Mesothelial cell of epicardium (in vitro differentiated cells): ENCODE measurements around the gene DPM1. TPM values are rescaled to one million over a fixed set of nuclear protein-coding genes. Genes with fewer than 3 reads are reported as not detected.
A peak's percentile ranks its signal among the peaks of the same experiment; 100 is the strongest.
"Not testable (repeated sequence)": the region's sequence is repeated elsewhere in the genome, so short reads cannot be mapped to it uniquely, and the experiment has no call there.

Source experiments
- DNase-seq, 2 experiments: peaks; one replicate each; pipeline ENCODE4 v3.0.0; 2021; ENCODE audit warnings: low spot score in 2 of 2; ENCODE audit not compliant: unreplicated experiment in 2 of 2
- H3K27ac Mint-ChIP-seq: 2 replicates; pipeline ENCODE4 v1.8.0; 2021; ENCODE audit warnings: mixed read lengths
- H3K27me3 Mint-ChIP-seq: 2 replicates; pipeline ENCODE4 v1.8.0; 2021; ENCODE audit warnings: low read depth, mixed read lengths
- H3K36me3 Mint-ChIP-seq: 2 replicates; pipeline ENCODE4 v1.8.0; 2021; ENCODE audit warnings: mixed read lengths
- H3K4me1 Mint-ChIP-seq: 2 replicates; pipeline ENCODE4 v1.8.0; 2021; ENCODE audit warnings: mixed read lengths
- H3K4me3 Mint-ChIP-seq: 2 replicates; pipeline ENCODE4 v1.8.0; 2021; ENCODE audit warnings: mild to moderate bottlenecking, moderate library complexity, mixed read lengths
- H3K9me3 Mint-ChIP-seq: 2 replicates; pipeline ENCODE4 v1.8.0; 2021; ENCODE audit warnings: mixed read lengths
- CTCF ChIP-seq: fragments of 200-600 bp; sonication (generic); IDR thresholded peaks from one replicate; pipeline ENCODE4 v1.5.0; 2021; ENCODE audit warnings: antibody characterized with exemption; ENCODE audit not compliant: unreplicated experiment
- total RNA-seq: library from RNA; stranded (reverse); gene quantifications from 3 replicates; pipeline ENCODE4 v1.2.1, GENCODE V29; 2021

The DPM1 gene
- total RNA-seq, 1 donor from 2014 or later = 34.5 TPM

- no peak overlapping the region for H3K27ac Mint-ChIP-seq
Measured at GRCh38 chr20:50983321-50983720, 25.0 kb upstream of the DPM1 start.

GRCh38 chr20:50982363-50982762, 24.0 kb upstream of the DPM1 start:
- no peak for TF ChIP-seq CTCF
- DNase-seq = no peak
- H3K9me3 Mint-ChIP-seq = no peaks in the 10 kb centered on the region
- no peak overlapping the region for H3K27ac Mint-ChIP-seq
- no peak overlapping the region for H3K4me3 Mint-ChIP-seq
- no peaks in the 10 kb centered on the region for H3K36me3 Mint-ChIP-seq
- peaks cover 7% of the 10 kb centered on the region for H3K4me1 Mint-ChIP-seq
- peaks cover 5% of the 10 kb centered on the region for H3K27me3 Mint-ChIP-seq

More at GRCh38 chr20:50983321-50983720, 25.0 kb upstream of the DPM1 start:
- H3K4me3 Mint-ChIP-seq = no peak overlapping the region
- H3K36me3 Mint-ChIP-seq = no peaks in the 10 kb centered on the region
- no peaks in the 10 kb centered on the region for H3K9me3 Mint-ChIP-seq
- DNase-seq = no peak
- TF ChIP-seq CTCF = no peak
- H3K27me3 Mint-ChIP-seq = peaks cover 5% of the 10 kb centered on the region
- H3K4me1 Mint-ChIP-seq = peaks cover 11% of the 10 kb centered on the region

GRCh38 chr20:50981714-50982048, 23.3 kb upstream of the DPM1 start:
- peaks cover 7% of the 10 kb centered on the region for H3K4me1 Mint-ChIP-seq
- no peaks in the 10 kb centered on the region for H3K9me3 Mint-ChIP-seq
- TF ChIP-seq CTCF = no peak
- H3K27ac Mint-ChIP-seq = no peak overlapping the region
- H3K4me3 Mint-ChIP-seq = no peak overlapping the region
- peaks cover 5% of the 10 kb centered on the region for H3K27me3 Mint-ChIP-seq
- DNase-seq = no peak
- no peaks in the 10 kb centered on the region for H3K36me3 Mint-ChIP-seq

GRCh38 chr20:50980851-50981713, 22.8 kb upstream of the DPM1 start:
- no peak overlapping the region for H3K27ac Mint-ChIP-seq
- no peak overlapping the region for H3K4me3 Mint-ChIP-seq
- DNase-seq = peak; percentile 58 to 76
- no peaks in the 10 kb centered on the region for H3K36me3 Mint-ChIP-seq
- peak; percentile 89 for TF ChIP-seq CTCF
- H3K9me3 Mint-ChIP-seq = no peaks in the 10 kb centered on the region
- H3K27me3 Mint-ChIP-seq = peaks cover 5% of the 10 kb centered on the region
- H3K4me1 Mint-ChIP-seq = peaks cover 7% of the 10 kb centered on the region

GRCh38 chr20:50980071-50980681, 21.8 kb upstream of the DPM1 start:
- Mint-ChIP-seq H3K27me3 (peaks cover 9% of the 10 kb centered on the region), H3K9me3 (peaks cover 4% of the 10 kb centered on the region), H3K27ac (no peak overlapping the region), H3K4me3 (no peak overlapping the region), H3K36me3 (no peaks in the 10 kb centered on the region), H3K4me1 (peaks cover 7% of the 10 kb centered on the region)
- DNase-seq = no peak
- no peak for TF ChIP-seq CTCF

GRCh38 chr20:50978533-50978932, 20.2 kb upstream of the DPM1 start:
- not testable (repeated sequence) for H3K9me3 Mint-ChIP-seq, H3K4me1 Mint-ChIP-seq, H3K36me3 Mint-ChIP-seq, H3K4me3 Mint-ChIP-seq, DNase-seq, H3K27ac Mint-ChIP-seq
- peaks cover 12% of the 10 kb centered on the region for H3K27me3 Mint-ChIP-seq
